HepG2 (cell line): ENCODE data around the gene MED20.

Source experiments
- BHLHE40 ChIP-seq: IDR thresholded peaks from 2 replicates; pipeline ENCODE4 v1.6.1; 2011; ENCODE audit warnings: low read length, improper control_type of control experiment
- CBX2 ChIP-seq, 2 experiments: fragments of 200-600 bp in 1 of 2; sonication (generic); formaldehyde crosslinking in 1 of 2; IDR thresholded peaks; 2 replicates each; pipeline versions ENCODE4 v1.7.0 to v1.8.1; 2018 to 2022; ENCODE audit warnings: low read depth in 2 of 2, low read length in 1 of 2, mild to moderate bottlenecking in 1 of 2, missing genetic modification reagents in 1 of 2
- FOSL1 ChIP-seq: sonication (generic); formaldehyde crosslinking; IDR thresholded peaks from 2 replicates; pipeline ENCODE4 v1.9.0; 2021; ENCODE audit warnings: missing genetic modification reagents, borderline replicate concordance
- KDM1A ChIP-seq: IDR thresholded peaks from 2 replicates; pipeline ENCODE4 v1.6.1; 2016; ENCODE audit warnings: missing compliant biosample characterization
- PAX8 ChIP-seq: sonication (generic); formaldehyde crosslinking; IDR thresholded peaks from 2 replicates; pipeline ENCODE4 v1.8.0; 2022; ENCODE audit warnings: mild to moderate bottlenecking, missing genetic modification reagents, borderline replicate concordance
- PCBP1 ChIP-seq: fragments of 200-400 bp; formaldehyde crosslinking; IDR thresholded peaks from 2 replicates; pipeline ENCODE4 v1.6.1; 2017; ENCODE audit warnings: mild to moderate bottlenecking, low read depth, low read length, borderline replicate concordance
- TCF12 ChIP-seq, 2 experiments: fragments of 450-650 bp in 1 of 2; sonication (generic) in 1 of 2; formaldehyde crosslinking in 1 of 2; IDR thresholded peaks; 2 replicates each; pipeline versions ENCODE4 v1.6.1 to v1.8.0; 2017 to 2022; ENCODE audit warnings: antibody characterized with exemption in 1 of 2, mild to moderate bottlenecking in 1 of 2, missing genetic modification reagents in 1 of 2, moderate library complexity in 1 of 2
- ZFP36L2 ChIP-seq: sonication (generic); formaldehyde crosslinking; IDR thresholded peaks from 2 replicates; pipeline ENCODE4 v1.4.0; 2020; ENCODE audit warnings: missing genetic modification reagents
- ZNF670 ChIP-seq: sonication (generic); formaldehyde crosslinking; IDR thresholded peaks from 2 replicates; pipeline ENCODE4 v1.8.0; 2022; ENCODE audit warnings: mild to moderate bottlenecking, missing genetic modification reagents, borderline replicate concordance
- ZNF766 ChIP-seq: sonication (generic); formaldehyde crosslinking; IDR thresholded peaks from 2 replicates; pipeline ENCODE4 v1.5.0; 2020; ENCODE audit warnings: missing genetic modification reagents, borderline replicate concordance
- ZZZ3 ChIP-seq: sonication (generic); formaldehyde crosslinking; IDR thresholded peaks from 2 replicates; pipeline ENCODE4 v1.4.0; 2020; ENCODE audit warnings: missing genetic modification reagents, mild to moderate bottlenecking, borderline replicate concordance
- TF ChIP-seq, protein P1 (sequence below): IDR thresholded peaks from 2 replicates; pipeline ENCODE4 v1.6.1; 2012; ENCODE audit warnings: inconsistent platforms
- TF ChIP-seq, protein P2 (sequence below): sonication (generic); formaldehyde crosslinking; IDR thresholded peaks from 2 replicates; pipeline ENCODE4 v1.5.0; 2020; ENCODE audit warnings: mild to moderate bottlenecking, missing genetic modification reagents, moderate library complexity
- TF ChIP-seq, protein P3 (sequence below), 2 experiments: fragments of 450-650 bp in 1 of 2; sonication (generic) in 1 of 2; formaldehyde crosslinking in 1 of 2; IDR thresholded peaks; 2 replicates each; pipeline versions ENCODE4 v1.6.1 to v1.8.0; 2016 to 2022; ENCODE audit warnings: antibody characterized with exemption in 1 of 2, mild to moderate bottlenecking in 1 of 2, missing genetic modification reagents in 1 of 2

DNA sequence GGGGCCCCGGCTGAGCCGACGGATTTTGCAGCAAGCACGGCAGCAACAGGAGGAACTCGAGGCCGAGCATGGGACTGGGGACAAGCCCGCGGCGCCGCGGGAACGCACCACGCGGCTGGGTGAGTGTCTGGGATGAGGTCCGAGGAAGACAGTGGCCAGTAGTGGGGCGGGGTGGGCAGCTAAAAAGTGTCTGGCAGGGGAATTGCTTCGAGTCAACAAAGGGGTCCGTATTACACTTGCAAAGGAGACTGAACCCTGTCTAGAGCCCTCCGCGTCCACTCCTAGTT lies 716 bp upstream of the MED20 start:
- TF ChIP-seq TCF12 (IDR thresholded peaks at IDR 0.05) (no peak), TCF12 (CRISPR knock-in tag; IDR thresholded peaks at IDR 0.05) (no peak), PCBP1 (peak; percentile 47; the same call in 1 of the 2 replicates), KDM1A (no peak), ZFP36L2 (CRISPR knock-in tag) (no peak), ZZZ3 (no peak), ZNF670 (CRISPR knock-in tag) (no peak; the same call in 1 of the 2 replicates), CBX2 (IDR thresholded peaks at IDR 0.05; ENCODE audit: low read depth, low read length) (no peak), CBX2 (CRISPR knock-in tag; IDR thresholded peaks at IDR 0.05; ENCODE audit: low read depth) (no peak), FOSL1 (CRISPR knock-in tag) (no peak), BHLHE40 (no peak), ZNF766 (CRISPR knock-in tag) (no peak), PAX8 (CRISPR knock-in tag) (no peak)
- TF ChIP-seq, protein P1, sequence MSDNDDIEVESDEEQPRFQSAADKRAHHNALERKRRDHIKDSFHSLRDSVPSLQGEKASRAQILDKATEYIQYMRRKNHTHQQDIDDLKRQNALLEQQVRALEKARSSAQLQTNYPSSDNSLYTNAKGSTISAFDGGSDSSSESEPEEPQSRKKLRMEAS: peak; percentile 66; the same call in 1 of the 2 replicates
- TF ChIP-seq, protein P2, sequence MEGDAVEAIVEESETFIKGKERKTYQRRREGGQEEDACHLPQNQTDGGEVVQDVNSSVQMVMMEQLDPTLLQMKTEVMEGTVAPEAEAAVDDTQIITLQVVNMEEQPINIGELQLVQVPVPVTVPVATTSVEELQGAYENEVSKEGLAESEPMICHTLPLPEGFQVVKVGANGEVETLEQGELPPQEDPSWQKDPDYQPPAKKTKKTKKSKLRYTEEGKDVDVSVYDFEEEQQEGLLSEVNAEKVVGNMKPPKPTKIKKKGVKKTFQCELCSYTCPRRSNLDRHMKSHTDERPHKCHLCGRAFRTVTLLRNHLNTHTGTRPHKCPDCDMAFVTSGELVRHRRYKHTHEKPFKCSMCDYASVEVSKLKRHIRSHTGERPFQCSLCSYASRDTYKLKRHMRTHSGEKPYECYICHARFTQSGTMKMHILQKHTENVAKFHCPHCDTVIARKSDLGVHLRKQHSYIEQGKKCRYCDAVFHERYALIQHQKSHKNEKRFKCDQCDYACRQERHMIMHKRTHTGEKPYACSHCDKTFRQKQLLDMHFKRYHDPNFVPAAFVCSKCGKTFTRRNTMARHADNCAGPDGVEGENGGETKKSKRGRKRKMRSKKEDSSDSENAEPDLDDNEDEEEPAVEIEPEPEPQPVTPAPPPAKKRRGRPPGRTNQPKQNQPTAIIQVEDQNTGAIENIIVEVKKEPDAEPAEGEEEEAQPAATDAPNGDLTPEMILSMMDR (CRISPR knock-in tag): no peak
- TF ChIP-seq, protein P3, sequence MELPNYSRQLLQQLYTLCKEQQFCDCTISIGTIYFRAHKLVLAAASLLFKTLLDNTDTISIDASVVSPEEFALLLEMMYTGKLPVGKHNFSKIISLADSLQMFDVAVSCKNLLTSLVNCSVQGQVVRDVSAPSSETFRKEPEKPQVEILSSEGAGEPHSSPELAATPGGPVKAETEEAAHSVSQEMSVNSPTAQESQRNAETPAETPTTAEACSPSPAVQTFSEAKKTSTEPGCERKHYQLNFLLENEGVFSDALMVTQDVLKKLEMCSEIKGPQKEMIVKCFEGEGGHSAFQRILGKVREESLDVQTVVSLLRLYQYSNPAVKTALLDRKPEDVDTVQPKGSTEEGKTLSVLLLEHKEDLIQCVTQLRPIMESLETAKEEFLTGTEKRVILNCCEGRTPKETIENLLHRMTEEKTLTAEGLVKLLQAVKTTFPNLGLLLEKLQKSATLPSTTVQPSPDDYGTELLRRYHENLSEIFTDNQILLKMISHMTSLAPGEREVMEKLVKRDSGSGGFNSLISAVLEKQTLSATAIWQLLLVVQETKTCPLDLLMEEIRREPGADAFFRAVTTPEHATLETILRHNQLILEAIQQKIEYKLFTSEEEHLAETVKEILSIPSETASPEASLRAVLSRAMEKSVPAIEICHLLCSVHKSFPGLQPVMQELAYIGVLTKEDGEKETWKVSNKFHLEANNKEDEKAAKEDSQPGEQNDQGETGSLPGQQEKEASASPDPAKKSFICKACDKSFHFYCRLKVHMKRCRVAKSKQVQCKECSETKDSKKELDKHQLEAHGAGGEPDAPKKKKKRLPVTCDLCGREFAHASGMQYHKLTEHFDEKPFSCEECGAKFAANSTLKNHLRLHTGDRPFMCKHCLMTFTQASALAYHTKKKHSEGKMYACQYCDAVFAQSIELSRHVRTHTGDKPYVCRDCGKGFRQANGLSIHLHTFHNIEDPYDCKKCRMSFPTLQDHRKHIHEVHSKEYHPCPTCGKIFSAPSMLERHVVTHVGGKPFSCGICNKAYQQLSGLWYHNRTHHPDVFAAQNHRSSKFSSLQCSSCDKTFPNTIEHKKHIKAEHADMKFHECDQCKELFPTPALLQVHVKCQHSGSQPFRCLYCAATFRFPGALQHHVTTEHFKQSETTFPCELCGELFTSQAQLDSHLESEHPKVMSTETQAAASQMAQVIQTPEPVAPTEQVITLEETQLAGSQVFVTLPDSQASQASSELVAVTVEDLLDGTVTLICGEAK (IDR thresholded peaks at IDR 0.05): no peak
- TF ChIP-seq, protein P3 (CRISPR knock-in tag; IDR thresholded peaks at IDR 0.05): no peak
